Ovary (tissue), 9 donors: ENCODE results near the gene PRAC1. TPM values are rescaled to one million over a fixed set of nuclear protein-coding genes. Genes with fewer than 3 reads are reported as not detected.

Experiments
- DNase-seq, 5 donors: peaks; one replicate each; pipeline ENCODE4 v3.0.0-alpha.2; 2019 to 2020
- H3K27ac ChIP-seq, 2 donors: fragments of 200-600 bp; one replicate each; pipeline versions ENCODE4 v1.5.1 to v1.8.0; 2019 to 2022
- H3K27me3 ChIP-seq: fragments of 200-600 bp; one replicate; pipeline ENCODE4 v1.8.0; 2022
- H3K36me3 ChIP-seq: fragments of 200-600 bp; sonication (generic); one replicate; pipeline ENCODE4 v1.5.1; 2019
- H3K4me1 ChIP-seq: one replicate; pipeline ENCODE4 v1.8.1; 2013; ENCODE audit warnings: mild to moderate bottlenecking, moderate library complexity; ENCODE audit not compliant: insufficient read depth
- H3K4me3 ChIP-seq: fragments of 200-600 bp; sonication (generic); one replicate; pipeline ENCODE4 v1.5.1; 2017
- H3K9me3 ChIP-seq, 2 donors: fragments of 200-600 bp in 1 of 2; sonication (generic) in 1 of 2; one replicate each; pipeline versions ENCODE4 v1.5.1 to v1.8.1; 2013 to 2019; ENCODE audit warnings: mild to moderate bottlenecking in 1 of 2, moderate library complexity in 1 of 2
- CTCF ChIP-seq, 3 donors: fragments of 450-650 bp in 2 of 3; fragments of 200-600 bp in 1 of 3; IDR thresholded peaks; one replicate each; pipeline versions ENCODE4 v1.5.1 to v1.8.0; 2016 to 2022; ENCODE audit warnings: antibody characterized with exemption in 3 of 3, mild to moderate bottlenecking in 1 of 3
- EP300 ChIP-seq: sonication (generic); formaldehyde crosslinking; IDR thresholded peaks from one replicate; pipeline ENCODE4 v1.6.1; 2017; ENCODE audit warnings: antibody characterized with exemption
- POLR2A ChIP-seq: fragments of 450-650 bp; IDR thresholded peaks from one replicate; pipeline ENCODE4 v1.6.1; 2017; ENCODE audit warnings: antibody characterized with exemption, mild to moderate bottlenecking, moderate library complexity
- WGBS, 3 donors: extraction: QIAGEN DNeasy Blood & Tissue Kit in 1 of 3; methylation state at CpG; one replicate each; pipeline versions ENCODE4 v1.1.5 to v1.1.7; 2013 to 2017; 5-methylcytosine and 5-hydroxymethylcytosine counted together
- intact Hi-C, 4 donors: fragments of 100-400 bp; cut with DNase I; formaldehyde crosslinking; loops; one replicate each; pipeline versions ENCODE4 v1.11.0 to v1.15.1; 2022 to 2023
- polyA plus RNA-seq, 2 donors: library from polyadenylated mRNA; stranded (reverse); fragments of 200-250 nt in 1 of 2; fragments of 350-450 nt in 1 of 2; fragmentation: Illumina TruSeq in 1 of 2; extraction: RNeasy Lipid Tissue Mini Kit (QIAGEN cat#74804) in 1 of 2; gene quantifications; one replicate each; pipeline ENCODE4 v1.2.3, GENCODE V29; 2013 to 2014
- total RNA-seq, 7 donors: library from RNA; depleted of rRNA in 2 of 7; stranded (reverse); fragments of >200 nt in 2 of 7; fragmentation: NEBNext Ultra II Directional in 3 of 7; extraction: Animal tissue kit (Norgen Biotek cat#: 25700) in 3 of 7; gene quantifications; one replicate each; pipeline versions ENCODE4 v1.1.0 to v1.2.4, GENCODE V29; 2016 to 2023
- donor health status: DM: no; HTN: no; CAD: no; lungs with moderate emphysema.
- donor health status: DM: no; HTN: no; CAD: no.
- donor health status: Bipolar disorder and iron deficiency.
- donor health status: DM: yes; HTN: yes; CAD: no.
- donor health status: DM: no; HTN: no; CAD: no.
- donor health status: DM: yes; HTN: yes; CAD: no.

The PRAC1 gene
- total and polyA plus RNA-seq, 9 donors, result not detected

GRCh38 chr17:48726916-48727286 is 4.6 kb upstream of the PRAC1 start:
- no peak for DNase-seq
- no peaks in the 10 kb centered on the region for H3K36me3 ChIP-seq
- H3K4me3 ChIP-seq, result no peak overlapping the region
- no peaks in the 10 kb centered on the region for H3K4me1 ChIP-seq
- no peak for TF ChIP-seq POLR2A
- no peak for TF ChIP-seq CTCF (IDR thresholded peaks at IDR 0.05)
- no peak for TF ChIP-seq EP300
- no peak overlapping the region for H3K27ac ChIP-seq
- H3K9me3 ChIP-seq, result no peaks in the 10 kb centered on the region
- 7 to 9% (median 9%) methylated on average over 20 of the region's 20 CpGs for WGBS, 3 donors
- H3K27me3 ChIP-seq, result peaks cover 3% of the 10 kb centered on the region
- intact Hi-C loops, result loop anchor here in 3 of 4 donors (5.0 to 10.0 kb wide), 3 partner anchors 68 to 155 kb away; no protein-coding TSS in a partner anchor

DNA sequence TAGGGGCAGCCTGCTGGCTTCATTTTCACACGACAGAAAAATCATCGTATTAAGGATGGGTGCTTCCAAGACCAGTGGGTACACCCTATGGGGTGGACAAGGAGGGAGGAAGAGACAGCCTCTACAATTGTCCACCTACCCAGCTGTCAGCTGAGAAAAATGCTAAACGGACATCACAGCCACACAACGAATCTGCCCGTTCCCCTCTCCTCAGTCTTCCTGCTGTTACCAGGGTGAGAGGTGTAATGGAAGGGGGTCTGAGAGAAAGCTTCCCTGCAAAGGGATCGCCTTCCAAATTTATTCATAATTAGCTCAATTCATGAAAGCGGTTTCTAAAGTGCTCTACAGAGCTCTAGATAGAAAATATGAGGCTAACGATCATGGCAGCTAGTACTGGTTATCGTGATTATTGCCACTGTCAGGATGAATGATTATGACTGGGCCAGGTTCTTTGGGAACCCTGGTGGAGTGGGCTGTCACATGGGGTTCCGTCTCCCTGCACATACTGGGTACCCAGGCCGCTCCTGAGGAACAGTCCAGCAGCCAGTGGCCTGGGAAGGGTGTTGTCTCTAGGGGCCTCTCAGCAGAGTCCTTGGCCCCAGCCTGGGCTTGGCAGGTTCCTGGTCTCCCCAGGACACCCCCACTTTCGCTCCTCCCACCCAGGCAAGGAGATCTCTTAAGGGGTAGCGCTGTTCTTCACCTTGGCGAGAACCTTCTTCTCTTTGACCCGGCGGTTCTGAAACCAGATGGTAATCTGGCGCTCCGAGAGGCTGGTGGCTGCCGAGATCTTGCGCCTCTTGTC is 4.0 kb upstream of the PRAC1 start:
- TF ChIP-seq POLR2A (no peak), CTCF (IDR thresholded peaks at IDR 0.05) (no peak), EP300 (no peak)
- WGBS, 3 donors, result 10 to 12% (median 10%) methylated on average over 20 of the region's 20 CpGs
- H3K4me3 ChIP-seq, result no peak overlapping the region
- no peaks in the 10 kb centered on the region for H3K9me3 ChIP-seq
- intact Hi-C loops, result loop anchor here in 3 of 4 donors (5.0 to 10.0 kb wide), 3 partner anchors 68 to 156 kb away; no protein-coding TSS in a partner anchor
- H3K36me3 ChIP-seq, result no peaks in the 10 kb centered on the region
- H3K27ac ChIP-seq, result no peak overlapping the region
- no peaks in the 10 kb centered on the region for H3K4me1 ChIP-seq
- DNase-seq, result no peak
- H3K27me3 ChIP-seq, result peaks cover 3% of the 10 kb centered on the region

GRCh38 chr17:48725288-48726064 is 3.2 kb upstream of the PRAC1 start:
- TF ChIP-seq CTCF (IDR thresholded peaks at IDR 0.05) (no peak), POLR2A (no peak), EP300 (no peak)
- intact Hi-C loops, result loop anchor here in 3 of 4 donors (5.0 to 10.0 kb wide), 3 partner anchors 69 to 157 kb away; no protein-coding TSS in a partner anchor
- H3K4me1 ChIP-seq, result no peaks in the 10 kb centered on the region
- H3K4me3 ChIP-seq, result no peak overlapping the region
- no peaks in the 10 kb centered on the region for H3K9me3 ChIP-seq
- H3K27me3 ChIP-seq, result peaks cover 3% of the 10 kb centered on the region
- no peak for DNase-seq
- no peak overlapping the region for H3K27ac ChIP-seq
- H3K36me3 ChIP-seq, result no peaks in the 10 kb centered on the region
- 3 to 4% (median 3%) methylated on average over 38 of the region's 38 CpGs for WGBS, 3 donors

- WGBS, 3 donors, result 2 to 4% (median 3%) methylated on average over 16 of the region's 16 CpGs
- intact Hi-C loops, result loop anchor here in 3 of 4 donors (5.0 to 10.0 kb wide), 3 partner anchors 70 to 157 kb away; no protein-coding TSS in a partner anchor
- Histone ChIP-seq H3K4me3 (no peak overlapping the region), H3K27me3 (peaks cover 3% of the 10 kb centered on the region), H3K4me1 (no peaks in the 10 kb centered on the region), H3K27ac (no peak overlapping the region), H3K36me3 (no peaks in the 10 kb centered on the region), H3K9me3 (no peaks in the 10 kb centered on the region)
- no peak for DNase-seq
- no peak for TF ChIP-seq EP300
- TF ChIP-seq POLR2A, result no peak
- no peak for TF ChIP-seq CTCF (IDR thresholded peaks at IDR 0.05)
Measured at GRCh38 chr17:48725004-48725287, 2.6 kb upstream of the PRAC1 start.
